ENCODE measurements around the gene CCDC167. TPM values are rescaled to one million over a fixed set of nuclear protein-coding genes. Genes with fewer than 3 reads are reported as not detected.

The CCDC167 gene
- total RNA-seq, 1 donor from 2014 or later: 29.7 TPM

GRCh38 chr6:37539171-37540028, 39.7 kb upstream of the CCDC167 start:
- Histone ChIP-seq H3K36me3 (ENCODE audit: control insufficient read depth, insufficient read depth, low read length) (no peaks in the 10 kb centered on the region), H3K4me3 (ENCODE audit: low read depth, low read length) (no peak overlapping the region), H3K27me3 (ENCODE audit: control insufficient read depth, insufficient read depth, low read length) (peaks cover 18% of the 10 kb centered on the region)
- no peak for DNase-seq (ENCODE audit: low read depth)
- no peak for FAIRE-seq
- TF ChIP-seq CTCF (IDR thresholded peaks at IDR 0.05; ENCODE audit: insufficient read depth, low read length, severe bottlenecking): no peak

- DNase-seq (ENCODE audit: low read depth) (peak; percentile 46), FAIRE-seq (peak; percentile 23)
- TF ChIP-seq CTCF (IDR thresholded peaks at IDR 0.05; ENCODE audit: insufficient read depth, low read length, severe bottlenecking): peak; percentile 81
- H3K27me3 ChIP-seq (ENCODE audit: control insufficient read depth, insufficient read depth, low read length): peaks cover 18% of the 10 kb centered on the region
- no peak overlapping the region for H3K4me3 ChIP-seq (ENCODE audit: low read depth, low read length)
- H3K36me3 ChIP-seq (ENCODE audit: control insufficient read depth, insufficient read depth, low read length): no peaks in the 10 kb centered on the region
Observed at GRCh38 chr6:37538107-37538506, 38.4 kb upstream of the CCDC167 start.

GRCh38 chr6:37537548-37537947, 37.9 kb upstream of the CCDC167 start:
- H3K27me3 ChIP-seq (ENCODE audit: control insufficient read depth, insufficient read depth, low read length): peaks cover 18% of the 10 kb centered on the region
- DNase-seq (ENCODE audit: low read depth) (no peak), FAIRE-seq (no peak)
- H3K4me3 ChIP-seq (ENCODE audit: low read depth, low read length): no peak overlapping the region
- TF ChIP-seq CTCF (IDR thresholded peaks at IDR 0.05; ENCODE audit: insufficient read depth, low read length, severe bottlenecking): no peak
- H3K36me3 ChIP-seq (ENCODE audit: control insufficient read depth, insufficient read depth, low read length): no peaks in the 10 kb centered on the region

- FAIRE-seq (no peak), DNase-seq (ENCODE audit: low read depth) (no peak)
- Histone ChIP-seq H3K4me3 (ENCODE audit: low read depth, low read length) (no peak overlapping the region), H3K27me3 (ENCODE audit: control insufficient read depth, insufficient read depth, low read length) (peaks cover 20% of the 10 kb centered on the region), H3K36me3 (ENCODE audit: control insufficient read depth, insufficient read depth, low read length) (no peaks in the 10 kb centered on the region)
- no peak for TF ChIP-seq CTCF (IDR thresholded peaks at IDR 0.05; ENCODE audit: insufficient read depth, low read length, severe bottlenecking)
Observed at GRCh38 chr6:37536491-37537190, 36.9 kb upstream of the CCDC167 start.

GRCh38 chr6:37535759-37536490, 36.2 kb upstream of the CCDC167 start:
- TF ChIP-seq CTCF (IDR thresholded peaks at IDR 0.05; ENCODE audit: insufficient read depth, low read length, severe bottlenecking): peak; percentile 46
- FAIRE-seq: no peak
- DNase-seq (ENCODE audit: low read depth): no peak
- peaks cover 22% of the 10 kb centered on the region for H3K27me3 ChIP-seq (ENCODE audit: control insufficient read depth, insufficient read depth, low read length)
- no peaks in the 10 kb centered on the region for H3K36me3 ChIP-seq (ENCODE audit: control insufficient read depth, insufficient read depth, low read length)
- H3K4me3 ChIP-seq (ENCODE audit: low read depth, low read length): no peak overlapping the region

All from bronchial epithelial cell (primary cell).